ENCODE data around the gene NEDD4L. TPM values are rescaled to one million over a fixed set of nuclear protein-coding genes. Genes with fewer than 3 reads are reported as not detected.

The NEDD4L gene
- total RNA-seq, 4 donors from 2014 or later = 44.0 to 104 (median 59.6) TPM

GRCh38 chr18:58201268-58201667 lies 157.2 kb downstream of the NEDD4L start:
- Histone ChIP-seq H3K36me3 (no peaks in the 10 kb centered on the region), H3K27ac (no peak overlapping the region), H3K9me3 (no peaks in the 10 kb centered on the region), H3K27me3 (no peaks in the 10 kb centered on the region), H3K4me1 (peaks cover 1% of the 10 kb centered on the region), H3K4me3 (no peak overlapping the region)
- WGBS = 73% methylated on average over 5 of the region's 5 CpGs
- TF ChIP-seq POLR2A (IDR thresholded peaks at IDR 0.05) = no peak
- no peak for DNase-seq (ENCODE audit: low spot score in 2 of 2)

DNA sequence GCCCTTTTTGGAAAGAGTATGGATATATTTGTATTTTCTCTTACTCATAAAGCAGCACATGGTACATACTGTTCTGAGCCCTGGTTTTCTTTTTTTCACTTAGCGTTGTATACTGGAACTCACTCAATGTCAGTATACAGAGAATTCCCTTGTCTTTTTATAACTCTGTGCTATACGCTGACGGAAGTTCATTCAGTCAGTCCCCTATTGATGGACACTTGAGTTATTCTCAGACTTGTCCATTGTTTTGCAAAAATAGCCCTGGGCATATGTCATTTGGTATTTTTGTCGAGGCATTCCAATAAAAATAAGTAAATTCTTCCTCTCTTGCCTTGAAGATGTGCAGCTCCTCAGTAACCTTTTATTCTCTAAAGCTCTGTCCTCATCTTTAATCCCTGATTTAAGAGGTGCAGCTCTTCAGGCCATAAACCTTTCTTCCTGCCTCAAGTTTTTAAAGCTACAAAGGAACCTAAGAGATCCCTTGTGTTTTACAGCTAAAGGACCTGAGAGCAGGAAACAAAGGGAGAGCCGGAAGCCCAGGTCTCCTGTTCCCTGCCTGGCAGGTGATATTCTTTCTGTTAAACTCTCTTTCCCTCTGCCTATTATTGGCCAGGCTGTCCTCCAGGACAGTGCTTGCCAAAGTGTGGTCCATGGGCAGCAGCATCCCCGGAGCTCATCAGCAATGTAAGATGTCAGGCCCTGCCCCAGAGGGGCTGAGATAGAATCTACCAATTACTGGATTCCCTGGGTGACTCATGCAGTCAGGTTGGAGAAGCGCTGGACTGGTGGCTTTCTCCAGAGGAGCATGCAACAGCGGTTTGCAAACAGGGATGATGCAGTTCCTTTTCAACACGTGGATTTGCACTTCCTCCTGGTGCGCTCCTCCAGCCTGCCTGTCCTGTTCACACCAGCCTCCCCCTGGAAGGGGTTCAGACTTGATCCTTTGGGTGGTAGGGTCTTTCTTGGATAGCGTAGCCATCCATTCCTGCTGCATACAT lies 158.0 kb downstream of the NEDD4L start:
- 72% methylated on average over 11 of the region's 11 CpGs for WGBS
- Histone ChIP-seq H3K9me3 (no peaks in the 10 kb centered on the region), H3K4me1 (no peaks in the 10 kb centered on the region), H3K4me3 (no peak overlapping the region), H3K27ac (no peak overlapping the region), H3K36me3 (no peaks in the 10 kb centered on the region), H3K27me3 (no peaks in the 10 kb centered on the region)
- no peak for DNase-seq (ENCODE audit: low spot score in 2 of 2)
- TF ChIP-seq EP300 (IDR thresholded peaks at IDR 0.05) = no peak
- TF ChIP-seq, protein P1, sequence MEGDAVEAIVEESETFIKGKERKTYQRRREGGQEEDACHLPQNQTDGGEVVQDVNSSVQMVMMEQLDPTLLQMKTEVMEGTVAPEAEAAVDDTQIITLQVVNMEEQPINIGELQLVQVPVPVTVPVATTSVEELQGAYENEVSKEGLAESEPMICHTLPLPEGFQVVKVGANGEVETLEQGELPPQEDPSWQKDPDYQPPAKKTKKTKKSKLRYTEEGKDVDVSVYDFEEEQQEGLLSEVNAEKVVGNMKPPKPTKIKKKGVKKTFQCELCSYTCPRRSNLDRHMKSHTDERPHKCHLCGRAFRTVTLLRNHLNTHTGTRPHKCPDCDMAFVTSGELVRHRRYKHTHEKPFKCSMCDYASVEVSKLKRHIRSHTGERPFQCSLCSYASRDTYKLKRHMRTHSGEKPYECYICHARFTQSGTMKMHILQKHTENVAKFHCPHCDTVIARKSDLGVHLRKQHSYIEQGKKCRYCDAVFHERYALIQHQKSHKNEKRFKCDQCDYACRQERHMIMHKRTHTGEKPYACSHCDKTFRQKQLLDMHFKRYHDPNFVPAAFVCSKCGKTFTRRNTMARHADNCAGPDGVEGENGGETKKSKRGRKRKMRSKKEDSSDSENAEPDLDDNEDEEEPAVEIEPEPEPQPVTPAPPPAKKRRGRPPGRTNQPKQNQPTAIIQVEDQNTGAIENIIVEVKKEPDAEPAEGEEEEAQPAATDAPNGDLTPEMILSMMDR (IDR thresholded peaks at IDR 0.05) = no peak
- no peak for TF ChIP-seq POLR2A (IDR thresholded peaks at IDR 0.05)
- no peak for TF ChIP-seq POLR2AphosphoS5 (IDR thresholded peaks at IDR 0.05)

- Histone ChIP-seq H3K27ac (no peak overlapping the region), H3K27me3 (no peaks in the 10 kb centered on the region), H3K9me3 (no peaks in the 10 kb centered on the region), H3K36me3 (no peaks in the 10 kb centered on the region), H3K4me3 (no peak overlapping the region), H3K4me1 (no peaks in the 10 kb centered on the region)
- TF ChIP-seq EP300 (IDR thresholded peaks at IDR 0.05) (no peak), POLR2A (IDR thresholded peaks at IDR 0.05) (no peak), POLR2AphosphoS5 (IDR thresholded peaks at IDR 0.05) (no peak)
- TF ChIP-seq, protein P1 (IDR thresholded peaks at IDR 0.05) = no peak
- DNase-seq (ENCODE audit: low spot score in 2 of 2) = no peak
- 85% methylated on average over 3 of the region's 3 CpGs for WGBS
Observed at GRCh38 chr18:58204776-58205442, 160.9 kb downstream of the NEDD4L start.

DNA sequence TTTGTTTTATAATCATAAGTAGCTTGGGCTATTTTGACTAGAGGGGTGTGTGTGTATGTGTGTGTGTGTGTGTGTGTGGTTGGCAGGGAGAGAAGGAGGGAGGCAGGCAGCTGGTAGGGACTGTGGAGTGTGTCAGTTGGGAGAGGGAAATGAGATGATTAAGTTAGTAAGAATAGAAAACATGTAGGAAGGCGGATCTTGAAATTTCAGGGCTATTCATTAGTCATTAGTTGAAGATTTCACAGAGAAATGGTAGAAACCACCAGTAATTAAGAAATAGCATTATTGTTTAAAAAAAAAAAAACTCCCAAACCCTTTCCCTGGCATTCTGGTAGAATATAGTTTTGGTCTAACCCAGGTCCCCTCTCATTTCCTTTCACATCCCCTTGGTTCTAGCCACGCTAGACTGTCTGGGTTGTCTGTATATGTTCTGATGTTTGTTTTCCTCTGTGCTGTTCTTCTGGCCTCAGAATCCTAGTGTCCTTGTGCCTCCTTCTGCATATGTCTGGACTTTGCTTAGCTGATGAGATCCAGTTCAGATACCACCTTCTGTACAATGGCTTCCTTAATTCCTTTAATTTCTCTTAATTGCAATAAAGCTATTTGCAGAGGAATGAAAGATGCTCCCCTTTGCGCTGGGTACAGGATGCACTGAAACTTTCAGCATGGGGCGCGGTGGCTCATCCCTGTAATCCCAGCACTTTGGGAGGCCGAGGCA lies 161.6 kb downstream of the NEDD4L start:
- no peak overlapping the region for H3K27ac ChIP-seq
- WGBS = 92% methylated on average over 6 of the region's 6 CpGs
- no peaks in the 10 kb centered on the region for H3K4me1 ChIP-seq
- H3K4me3 ChIP-seq = no peak overlapping the region
- H3K36me3 ChIP-seq = no peaks in the 10 kb centered on the region
- no peak for DNase-seq (ENCODE audit: low spot score in 2 of 2)
- H3K27me3 ChIP-seq = no peaks in the 10 kb centered on the region
- no peaks in the 10 kb centered on the region for H3K9me3 ChIP-seq
- TF ChIP-seq EP300 (IDR thresholded peaks at IDR 0.05) (no peak), POLR2A (IDR thresholded peaks at IDR 0.05) (no peak), POLR2AphosphoS5 (IDR thresholded peaks at IDR 0.05) (no peak)
- TF ChIP-seq, protein P1 (IDR thresholded peaks at IDR 0.05) = no peak

- TF ChIP-seq POLR2AphosphoS5 (IDR thresholded peaks at IDR 0.05) (no peak), POLR2A (IDR thresholded peaks at IDR 0.05) (no peak), EP300 (IDR thresholded peaks at IDR 0.05) (no peak)
- TF ChIP-seq, protein P1 (IDR thresholded peaks at IDR 0.05) = no peak
- no peaks in the 10 kb centered on the region for H3K4me1 ChIP-seq
- H3K27ac ChIP-seq = no peak overlapping the region
- 87% methylated on average over 5 of the region's 5 CpGs for WGBS
- H3K9me3 ChIP-seq = no peaks in the 10 kb centered on the region
- no peak for DNase-seq (ENCODE audit: low spot score in 2 of 2)
- H3K27me3 ChIP-seq = no peaks in the 10 kb centered on the region
- H3K4me3 ChIP-seq = no peak overlapping the region
- H3K36me3 ChIP-seq = no peaks in the 10 kb centered on the region
Observed at GRCh38 chr18:58207520-58208152, 163.6 kb downstream of the NEDD4L start.
